Stimulated activated CD8-positive, alpha-beta memory T cell treated with anti-CD3 and anti-CD28 coated beads, Interleukin-12 subunit alpha, Interleukin-12 subunit beta, amount 100 ng/mL, for 1 hour (primary cell): ENCODE data around the gene TTC33.
"Not testable (repeated sequence)": the region's sequence is repeated elsewhere in the genome, so short reads cannot be mapped to it uniquely, and the experiment has no call there.

Experiments used
- DNase-seq: peaks from one replicate; pipeline ENCODE4 v3.0.0-alpha.2; 2020; ENCODE audit warnings: low read depth

Gene TTC33

DNA sequence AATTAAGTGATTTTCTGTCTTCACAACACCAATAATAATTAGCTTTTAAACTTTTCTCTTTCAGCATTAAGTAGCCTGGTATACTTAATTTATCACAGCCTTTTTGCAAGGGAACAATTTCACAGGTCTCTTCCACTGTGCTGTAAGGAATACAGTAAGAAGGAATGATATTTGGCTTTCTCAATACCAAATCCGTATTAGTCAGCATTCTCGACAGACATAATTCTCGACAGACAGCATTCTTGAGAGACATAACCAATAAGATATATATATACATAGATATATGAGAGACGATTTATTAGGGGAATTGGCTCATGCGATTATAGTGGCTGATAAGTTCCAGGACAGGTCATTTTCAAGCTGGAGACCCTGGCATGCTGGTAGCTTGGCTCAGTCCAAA lies 24.4 kb upstream of the TTC33 start:
- no peak for DNase-seq

DNA sequence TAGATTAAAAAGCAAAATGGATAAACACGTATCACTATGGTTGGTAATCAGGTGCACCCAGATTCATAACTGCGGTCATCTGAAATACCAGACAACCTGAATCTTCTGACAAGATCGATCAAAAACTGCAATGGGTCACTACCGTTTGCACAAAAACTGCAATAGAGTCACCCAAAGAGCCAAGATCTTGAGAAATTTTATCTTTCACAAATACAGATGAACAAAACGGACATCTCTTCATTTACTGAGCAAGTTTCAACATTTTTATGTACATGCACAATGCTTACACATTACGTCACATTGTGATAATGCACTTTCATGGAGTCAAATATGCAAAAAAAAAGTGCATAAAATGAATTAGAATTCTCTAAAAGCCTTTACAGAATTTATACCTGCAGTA lies 23.8 kb upstream of the TTC33 start:
- no peak for DNase-seq

DNA sequence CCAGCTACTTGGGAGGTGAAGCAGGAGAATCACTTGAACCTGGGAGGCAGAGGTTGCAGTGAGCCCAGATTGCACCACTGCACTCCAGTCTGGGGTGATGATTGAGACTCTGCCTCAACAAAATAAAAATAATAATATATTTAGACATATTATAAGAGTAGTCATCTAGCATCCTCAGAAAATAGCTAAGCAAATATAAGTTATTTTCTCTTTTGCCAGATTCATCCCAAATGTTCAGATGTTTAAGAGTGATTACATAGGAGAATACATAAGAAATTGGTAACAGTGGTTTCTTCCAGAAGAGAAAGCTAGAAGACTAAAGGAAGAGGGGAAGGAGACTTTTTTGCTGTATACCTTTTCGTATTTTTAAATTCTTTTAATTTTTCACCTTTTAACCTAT lies 22.4 kb upstream of the TTC33 start:
- DNase-seq, result no peak

DNA sequence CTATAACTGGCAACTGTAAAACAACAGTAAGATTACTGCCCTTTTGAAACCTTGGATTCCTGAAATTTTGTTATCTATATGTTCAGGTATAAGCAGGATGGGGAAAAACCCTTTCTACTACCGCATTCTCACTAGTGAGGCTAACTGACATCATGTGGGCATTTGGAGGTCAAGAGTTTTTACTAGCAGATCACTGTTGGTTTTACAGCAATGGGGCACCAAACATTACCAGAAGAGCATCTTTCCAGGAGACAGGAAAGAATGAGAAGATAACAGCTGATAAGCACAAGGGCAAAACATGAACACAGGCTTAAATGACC lies 20.9 kb upstream of the TTC33 start:
- DNase-seq, result no peak

DNA sequence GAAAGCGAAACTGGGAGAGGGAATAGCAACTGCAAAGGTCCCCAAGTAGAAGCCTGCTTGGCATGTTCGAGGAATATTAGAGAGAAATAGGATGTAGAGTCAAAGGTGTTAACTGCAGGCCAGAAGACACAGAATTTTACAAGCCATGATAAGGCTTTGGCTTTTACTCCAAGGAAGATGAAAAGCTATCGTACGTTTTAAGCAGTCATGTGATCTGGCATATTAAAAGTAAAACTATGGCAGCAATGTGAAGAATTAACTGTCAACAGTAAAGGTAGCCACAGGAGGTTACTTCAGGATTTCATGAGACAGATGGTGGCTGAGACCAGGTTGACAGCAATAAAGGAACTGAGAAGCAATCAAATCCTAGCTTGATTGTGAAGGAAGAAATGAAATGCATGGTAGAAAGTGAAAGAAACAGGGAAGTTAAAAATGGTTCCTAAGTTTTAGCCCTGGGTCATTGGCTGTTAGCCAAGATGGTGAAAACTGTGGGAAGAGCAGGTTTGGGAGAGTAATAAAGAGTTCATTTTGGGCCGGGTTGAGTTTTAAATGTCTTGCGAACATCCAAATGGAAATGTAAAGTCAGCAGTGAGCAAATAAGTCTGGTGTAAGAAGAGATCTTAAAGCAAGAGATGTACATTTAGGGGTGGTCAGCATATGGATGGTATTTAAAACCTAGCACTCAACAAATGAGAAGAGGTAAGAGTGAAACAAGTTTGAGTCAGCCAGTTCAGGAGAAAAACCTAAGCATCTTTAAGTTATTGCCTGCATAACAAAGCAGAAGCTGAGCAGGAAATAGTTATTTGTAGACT lies 20.3 kb upstream of the TTC33 start:
- DNase-seq, result no peak

DNA sequence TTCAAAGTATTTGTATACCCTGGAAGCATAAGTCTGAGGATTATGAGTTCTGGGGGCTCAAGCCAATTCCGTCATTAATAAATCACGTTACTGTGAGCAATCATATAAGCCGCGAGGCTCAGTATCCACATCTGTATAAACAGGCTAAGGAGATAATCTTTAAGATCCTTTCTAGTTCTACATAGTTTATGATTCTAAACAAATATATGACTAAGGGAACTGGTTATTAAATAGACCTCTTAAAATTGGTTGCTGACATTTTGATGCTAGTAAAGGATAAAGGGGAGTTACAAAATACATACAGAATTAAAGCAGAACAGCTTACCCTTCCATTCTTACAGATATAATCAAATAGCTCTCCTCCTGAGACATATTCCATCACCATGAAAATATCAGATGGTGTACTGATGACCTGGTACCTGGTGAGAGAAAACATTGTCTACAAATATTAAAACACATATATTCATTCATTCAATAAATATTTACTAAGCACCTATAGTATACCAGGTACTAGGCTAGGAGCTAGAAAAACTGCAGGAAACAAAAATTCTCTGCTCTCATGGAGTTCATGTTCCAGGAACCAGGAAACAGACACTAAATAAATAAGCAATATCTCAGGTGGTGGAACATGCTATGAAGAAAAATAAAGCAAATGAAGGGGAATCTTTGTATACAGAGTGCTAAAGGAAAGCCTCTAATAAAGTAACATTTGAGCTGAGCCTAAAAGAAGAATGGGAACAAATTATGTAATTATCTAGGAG lies 19.5 kb upstream of the TTC33 start:
- no peak for DNase-seq

DNA sequence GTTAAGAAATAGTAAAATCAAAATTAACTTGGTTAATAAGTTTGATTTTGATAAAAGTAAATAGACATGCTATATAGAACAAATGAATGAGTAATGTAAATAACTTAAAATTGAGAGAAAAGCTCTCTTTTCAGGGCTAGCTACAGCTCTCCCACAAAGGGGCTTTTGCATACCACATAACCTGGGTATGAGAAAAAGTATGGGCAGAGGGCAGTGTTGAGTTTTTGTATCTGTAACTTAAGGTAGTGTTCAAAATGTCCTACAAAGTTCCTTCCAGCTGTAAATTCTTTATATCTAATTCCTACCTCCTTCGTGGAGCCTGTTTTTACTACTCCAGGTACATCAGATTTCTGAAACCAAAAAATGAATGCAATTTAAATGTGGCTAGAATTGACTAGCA lies 18.9 kb upstream of the TTC33 start:
- no peak for DNase-seq

DNA sequence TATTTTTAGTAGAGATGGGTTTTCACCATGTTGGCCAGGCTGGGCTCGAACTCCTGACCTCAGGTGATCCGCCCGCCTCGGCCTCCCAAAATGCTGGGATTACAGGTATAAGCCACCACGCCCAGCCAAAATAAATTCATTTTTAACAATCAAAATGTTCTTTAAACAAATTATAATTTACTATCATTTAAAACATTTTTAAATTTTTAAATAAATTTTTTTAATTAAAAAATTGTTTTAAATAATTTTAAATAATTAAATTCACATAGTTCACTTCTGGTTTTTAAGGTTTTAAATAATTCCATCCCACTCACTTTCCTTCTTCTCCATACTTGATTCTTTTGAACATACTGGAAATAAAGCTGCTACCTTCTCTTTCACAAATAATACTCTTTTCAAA lies 15.0 kb upstream of the TTC33 start:
- no peak for DNase-seq

DNA sequence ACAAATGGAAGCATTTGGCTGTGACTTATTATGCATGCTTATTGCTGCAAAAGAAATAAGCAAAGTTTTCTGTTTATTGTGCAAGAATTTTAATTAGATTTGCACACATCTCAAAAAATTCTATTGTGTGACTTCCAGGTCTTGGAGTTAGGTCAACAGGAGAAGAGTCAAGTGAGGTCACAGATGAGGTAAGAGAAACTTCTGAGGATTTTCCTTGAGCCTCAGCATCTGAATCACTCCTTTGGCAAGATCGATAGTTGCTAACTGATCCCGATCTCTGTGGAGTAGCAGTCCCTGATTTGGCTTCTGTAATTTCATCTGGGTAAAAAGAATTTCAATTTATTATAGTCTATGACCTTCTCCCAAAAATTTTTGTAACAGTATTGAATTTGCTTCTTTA lies 6.9 kb upstream of the TTC33 start:
- DNase-seq, result no peak

DNA sequence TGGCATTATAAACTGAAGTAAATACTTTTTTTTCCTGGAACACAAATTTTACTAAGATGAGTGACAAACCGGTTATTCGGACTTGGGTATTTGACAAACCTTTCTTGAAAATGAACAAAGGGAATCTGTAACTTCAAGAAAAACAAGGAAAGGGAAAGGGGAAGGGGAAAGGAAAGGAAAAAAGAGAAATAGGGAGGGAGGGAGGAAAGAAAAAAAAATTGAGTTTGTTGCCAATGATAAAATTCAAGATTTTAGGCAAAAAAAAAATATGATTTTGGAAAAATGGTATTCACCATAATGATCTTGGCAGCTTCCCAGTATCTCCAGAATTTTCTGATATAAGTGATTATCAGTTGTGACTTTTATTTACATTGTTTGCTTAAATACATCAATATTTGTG lies 1.6 kb upstream of the TTC33 start:
- no peak for DNase-seq

DNA sequence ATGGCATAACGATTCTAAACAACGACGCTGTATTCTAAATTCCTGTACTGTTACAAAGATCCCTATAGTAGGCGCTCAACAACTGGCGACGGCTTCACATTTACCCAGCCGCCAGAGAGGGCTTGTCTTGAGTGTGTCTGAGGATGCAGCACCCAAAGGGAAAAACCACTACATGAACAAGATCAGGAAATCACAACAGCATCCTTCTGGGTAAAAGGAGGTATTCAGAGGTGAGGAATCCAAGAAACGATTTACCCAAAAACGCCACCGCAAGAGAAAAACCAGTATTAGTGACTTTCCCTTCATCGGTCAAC lies 711 bp downstream of the TTC33 start:
- peak; percentile 40 for DNase-seq

DNA sequence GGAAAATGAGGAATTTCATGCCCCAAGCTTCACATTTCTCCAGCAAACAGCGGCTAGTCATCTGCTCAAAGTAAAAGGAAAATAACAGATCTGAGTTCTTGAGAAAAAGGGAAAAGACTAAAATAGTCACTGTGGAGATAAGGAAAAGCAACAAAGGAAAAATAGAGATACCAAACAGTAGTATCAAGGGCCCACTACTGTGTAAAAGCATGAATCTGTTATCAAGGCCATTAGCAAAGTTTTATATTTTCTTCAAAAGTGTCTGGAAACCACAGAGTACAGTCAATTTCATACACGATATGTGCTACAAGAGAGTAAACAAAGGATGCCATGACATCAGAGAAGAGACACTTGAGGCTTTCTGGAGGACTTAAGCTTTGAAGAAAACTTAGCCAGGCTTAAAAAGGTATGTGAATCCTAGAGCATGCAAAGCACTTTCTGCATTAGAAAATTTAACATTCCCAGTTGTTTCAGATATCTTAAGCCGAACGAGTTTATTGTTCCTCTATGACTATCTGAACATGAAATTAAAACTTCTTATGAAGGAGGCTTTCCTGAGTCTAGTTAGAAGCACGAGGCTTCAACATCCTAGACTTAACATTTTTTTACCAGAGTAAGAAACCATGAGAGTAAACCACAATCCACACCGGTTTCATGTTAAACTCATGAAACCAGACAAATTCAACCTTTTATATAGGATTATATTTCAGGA lies 1.2 kb downstream of the TTC33 start:
- DNase-seq, result no peak

DNA sequence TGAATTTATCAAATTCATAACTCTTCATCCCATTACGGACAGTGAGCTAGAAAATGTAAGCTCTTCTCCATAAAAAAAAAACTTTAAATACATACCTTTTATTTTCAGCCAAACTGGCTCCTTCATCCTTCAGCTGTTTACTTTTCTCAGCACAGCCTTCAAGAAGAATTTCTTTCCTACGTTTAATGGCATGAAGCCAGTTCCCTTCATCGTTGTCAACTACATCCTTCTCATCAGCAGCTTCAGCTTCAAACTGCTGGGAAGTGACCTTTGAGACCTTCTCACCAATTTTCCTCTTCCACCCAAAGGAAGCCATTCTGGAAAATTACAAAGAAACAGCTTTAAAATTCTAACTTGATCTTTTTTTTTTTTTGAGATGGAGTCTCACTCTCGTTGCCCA lies 9.1 kb downstream of the TTC33 start:
- no peak for DNase-seq

DNA sequence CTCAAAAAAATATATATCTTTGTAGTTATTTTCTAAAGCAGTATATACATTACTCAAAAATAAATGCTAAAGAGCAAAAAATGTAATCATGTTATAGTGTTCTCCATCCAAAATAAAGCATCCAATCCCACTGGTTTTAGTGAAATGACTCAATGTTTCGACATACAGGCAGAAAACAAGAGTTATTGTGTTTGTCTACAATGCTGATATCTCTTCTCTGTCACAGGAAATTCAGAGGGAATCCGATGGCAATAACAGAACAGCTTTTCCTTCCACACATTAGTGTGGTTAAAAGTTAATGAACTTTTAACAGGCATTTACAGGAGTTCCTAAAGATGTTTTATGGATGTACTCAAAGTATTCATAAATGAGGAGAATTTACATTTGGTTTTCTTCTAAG lies 12.0 kb downstream of the TTC33 start:
- no peak for DNase-seq

DNA sequence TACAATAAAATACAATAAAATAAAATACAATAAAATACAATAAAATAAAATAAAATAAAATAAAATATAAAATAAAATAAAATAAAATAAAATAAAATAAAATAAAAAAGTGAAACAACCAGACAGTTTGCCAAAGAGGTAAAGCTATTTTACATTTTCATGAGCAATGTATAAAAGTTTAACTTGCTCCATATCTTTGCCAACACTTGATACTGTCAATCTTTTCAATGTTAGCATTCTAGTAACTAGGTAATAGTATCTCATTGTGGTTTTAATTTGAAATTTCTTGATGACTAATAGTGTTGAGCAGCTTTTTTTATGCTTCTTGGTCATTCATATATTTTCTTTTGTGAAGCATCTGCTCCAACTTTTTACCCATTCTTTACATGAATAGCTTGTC lies 17.3 kb downstream of the TTC33 start:
- no peak for DNase-seq

DNA sequence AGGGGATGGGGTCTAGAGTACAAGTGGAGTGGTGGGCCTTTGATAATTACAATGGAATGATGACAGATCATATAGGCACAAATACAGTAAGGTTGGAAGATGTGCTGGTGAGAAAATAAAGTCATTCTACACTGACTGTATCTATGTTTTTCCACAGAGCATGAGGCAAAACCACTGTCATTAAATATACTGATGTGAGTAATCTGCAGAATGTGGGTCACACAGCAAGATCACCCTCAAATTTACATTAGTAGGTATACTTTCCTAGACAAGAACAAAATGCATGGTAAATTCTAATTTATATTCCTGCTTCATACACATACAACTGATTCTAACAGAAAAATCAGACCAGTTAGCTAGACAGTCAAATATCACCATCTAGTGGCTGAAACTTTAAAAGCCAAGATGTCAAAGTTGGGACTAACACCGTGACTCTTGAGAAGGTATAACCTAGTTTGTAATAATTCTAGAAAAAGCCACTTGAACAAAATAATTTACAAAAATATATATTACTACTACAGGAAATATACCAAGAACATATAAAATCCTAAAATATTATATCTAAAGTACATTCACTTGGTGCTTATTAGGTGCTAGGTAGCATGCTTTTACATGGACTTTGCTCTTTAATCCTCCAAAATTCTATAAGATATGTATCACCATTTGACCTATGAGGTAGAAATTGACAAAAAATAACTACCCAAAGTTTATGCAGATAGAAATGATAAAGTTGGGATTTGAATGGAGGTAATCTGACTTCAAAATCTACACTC lies 19.5 kb downstream of the TTC33 start:
- DNase-seq, result no peak

DNA sequence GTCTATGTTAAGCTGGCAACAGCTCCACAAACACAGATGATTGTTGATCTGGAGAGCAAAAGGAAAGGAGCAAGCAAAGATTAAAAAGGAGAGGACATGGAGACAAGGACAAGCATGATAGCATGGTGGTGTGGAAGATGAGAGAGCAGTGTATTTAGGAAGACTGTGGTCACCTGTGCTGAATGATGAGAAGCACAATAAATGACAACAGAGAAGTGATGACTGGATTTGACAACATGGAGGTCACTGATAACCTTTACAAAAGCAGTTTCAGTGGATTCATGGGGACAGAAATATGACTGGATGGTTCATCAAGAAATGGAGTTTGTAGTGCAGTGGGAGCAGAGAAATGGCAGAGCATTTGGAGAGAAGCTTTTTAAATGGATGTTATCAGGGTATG lies 20.2 kb downstream of the TTC33 start:
- no peak for DNase-seq

DNA sequence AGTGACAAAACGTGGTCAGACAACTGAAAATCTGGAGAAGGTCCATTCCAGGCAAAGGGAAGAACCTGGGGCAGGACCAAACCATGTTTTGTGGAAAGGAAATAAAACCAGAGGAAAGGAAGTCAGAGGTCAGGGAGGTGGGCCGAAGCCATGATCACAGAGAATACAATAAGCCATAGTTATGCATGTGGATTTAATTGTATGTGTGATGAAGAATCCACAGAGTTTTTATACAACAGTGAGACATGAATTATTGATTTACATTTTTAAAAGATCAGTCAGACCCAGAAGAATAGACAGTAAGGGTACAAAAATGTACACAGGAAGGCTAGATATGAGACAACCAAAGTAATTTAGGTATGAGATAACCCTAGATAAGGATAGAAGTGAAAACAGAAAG lies 20.8 kb downstream of the TTC33 start:
- DNase-seq, result no peak

DNA sequence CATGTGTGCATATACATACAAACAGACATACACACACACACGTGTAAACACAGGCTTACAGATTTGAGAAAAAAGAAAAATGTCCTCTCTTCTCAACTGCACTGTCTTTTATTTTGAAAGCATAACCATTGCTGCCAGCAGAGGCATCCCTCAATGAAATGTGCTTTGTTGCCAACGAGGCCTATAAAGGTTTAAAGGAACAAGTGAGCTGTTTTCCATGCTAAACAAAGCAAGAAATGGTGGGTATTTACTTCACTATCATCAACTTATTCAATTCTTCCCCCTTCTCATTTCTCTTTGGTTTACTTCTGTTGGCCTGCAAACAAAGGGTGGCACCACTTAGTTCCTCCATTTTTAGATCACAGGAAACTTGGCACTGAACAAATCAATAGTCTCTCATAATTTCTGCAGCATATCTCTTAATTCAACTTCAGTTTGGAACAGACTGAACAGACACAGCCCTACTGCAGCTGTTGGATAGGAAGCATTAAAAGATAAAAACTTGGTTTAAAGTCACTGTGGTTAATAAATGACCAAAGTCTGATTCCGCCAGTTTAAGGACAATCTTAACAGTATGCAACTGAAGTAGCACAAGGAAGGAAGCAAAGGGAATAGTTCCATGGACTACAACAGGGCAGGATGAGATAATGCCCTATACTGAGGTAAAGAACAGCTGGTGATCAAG lies 21.7 kb downstream of the TTC33 start:
- no peak for DNase-seq

DNA sequence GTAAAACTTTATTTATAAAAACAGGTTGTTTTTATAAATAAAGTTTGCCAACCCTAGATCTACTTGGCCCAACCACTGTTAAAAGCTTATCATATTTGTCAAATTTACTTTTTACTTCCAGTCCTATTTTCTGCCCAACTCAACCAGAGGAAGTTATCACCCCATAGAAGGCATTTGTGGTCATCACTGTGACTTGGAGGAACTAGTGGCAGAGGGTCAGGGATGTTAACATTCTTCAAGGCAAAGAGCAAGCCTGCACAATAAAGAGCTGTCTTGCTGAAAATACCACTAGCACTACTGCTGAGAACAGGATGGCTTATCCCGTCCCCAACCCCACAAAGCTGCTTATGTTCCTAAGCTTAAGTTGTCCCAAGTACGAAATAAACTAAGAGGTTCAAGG lies 22.3 kb downstream of the TTC33 start:
- DNase-seq, result no peak

DNA sequence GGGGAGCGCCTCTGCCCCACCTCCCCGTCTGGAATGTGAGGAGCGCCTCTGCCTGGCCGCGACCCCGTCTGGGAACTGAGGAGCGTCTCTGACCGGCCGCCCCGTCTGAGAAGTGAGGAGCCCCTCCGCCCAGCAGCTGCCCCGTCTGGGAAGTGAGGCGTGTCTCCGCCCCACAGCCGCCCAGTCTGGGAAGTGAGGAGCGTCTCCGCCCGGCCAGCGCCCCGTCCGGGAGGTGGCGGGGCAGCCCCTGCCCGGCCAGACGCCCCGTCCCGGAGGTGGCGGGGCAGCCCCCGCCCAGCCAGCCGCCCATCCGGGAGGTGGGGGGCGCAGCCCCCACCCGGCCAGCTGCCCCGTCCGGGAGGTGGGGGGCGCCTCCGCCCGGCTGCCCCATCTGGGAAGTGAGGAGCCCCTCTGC lies 33.3 kb downstream of the TTC33 start:
- not testable (repeated sequence) for DNase-seq

DNA sequence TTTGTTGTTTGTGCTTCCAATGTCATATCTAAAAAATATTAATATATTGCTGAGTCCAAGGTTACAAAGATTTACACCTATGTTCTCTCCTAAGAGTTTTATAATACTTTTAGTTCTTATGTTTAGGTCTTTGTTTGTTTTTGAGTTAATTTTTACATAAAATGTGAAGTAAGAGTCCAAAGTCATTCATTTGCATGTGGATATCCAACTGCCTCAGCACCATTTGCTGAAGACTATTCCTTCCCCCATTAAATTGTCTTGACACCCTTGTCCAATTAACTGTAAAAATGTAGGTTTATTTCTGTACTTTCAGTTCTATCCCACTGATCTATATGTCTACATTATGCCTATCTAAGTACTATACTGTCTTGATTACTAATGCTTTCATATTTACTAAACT lies 35.7 kb downstream of the TTC33 start:
- DNase-seq, result no peak
